DMS53 treated with DMSO at 0.1 percent for 48 hours (cell line): ENCODE measurements around the gene PTPRK.

ENCODE experiments used
- DNase-seq: peaks from one replicate; lab custom pipeline; 2025; ENCODE audit not compliant: unreplicated experiment; lab: John Stamatoyannopoulos, UW

Gene PTPRK

DNA sequence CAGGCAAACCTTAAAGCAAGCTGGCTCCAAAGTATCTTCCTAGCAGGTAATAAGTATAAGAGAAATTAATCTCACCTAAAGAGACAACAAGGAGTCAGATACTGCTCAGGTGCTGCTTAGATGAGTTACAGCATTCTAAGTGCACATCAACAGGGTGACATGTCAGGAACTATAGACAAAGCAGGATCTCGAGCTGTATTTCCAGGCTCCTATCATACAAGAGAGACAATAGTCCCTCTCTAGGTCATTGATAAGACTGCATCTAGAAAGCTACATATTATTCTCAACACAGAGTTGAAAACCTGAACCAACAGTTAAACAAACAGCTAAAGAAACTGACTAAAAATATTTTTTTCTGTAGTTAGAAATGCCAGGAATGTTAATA is 3.9 kb downstream of the PTPRK start:
- peak; percentile 22 for DNase-seq

DNA sequence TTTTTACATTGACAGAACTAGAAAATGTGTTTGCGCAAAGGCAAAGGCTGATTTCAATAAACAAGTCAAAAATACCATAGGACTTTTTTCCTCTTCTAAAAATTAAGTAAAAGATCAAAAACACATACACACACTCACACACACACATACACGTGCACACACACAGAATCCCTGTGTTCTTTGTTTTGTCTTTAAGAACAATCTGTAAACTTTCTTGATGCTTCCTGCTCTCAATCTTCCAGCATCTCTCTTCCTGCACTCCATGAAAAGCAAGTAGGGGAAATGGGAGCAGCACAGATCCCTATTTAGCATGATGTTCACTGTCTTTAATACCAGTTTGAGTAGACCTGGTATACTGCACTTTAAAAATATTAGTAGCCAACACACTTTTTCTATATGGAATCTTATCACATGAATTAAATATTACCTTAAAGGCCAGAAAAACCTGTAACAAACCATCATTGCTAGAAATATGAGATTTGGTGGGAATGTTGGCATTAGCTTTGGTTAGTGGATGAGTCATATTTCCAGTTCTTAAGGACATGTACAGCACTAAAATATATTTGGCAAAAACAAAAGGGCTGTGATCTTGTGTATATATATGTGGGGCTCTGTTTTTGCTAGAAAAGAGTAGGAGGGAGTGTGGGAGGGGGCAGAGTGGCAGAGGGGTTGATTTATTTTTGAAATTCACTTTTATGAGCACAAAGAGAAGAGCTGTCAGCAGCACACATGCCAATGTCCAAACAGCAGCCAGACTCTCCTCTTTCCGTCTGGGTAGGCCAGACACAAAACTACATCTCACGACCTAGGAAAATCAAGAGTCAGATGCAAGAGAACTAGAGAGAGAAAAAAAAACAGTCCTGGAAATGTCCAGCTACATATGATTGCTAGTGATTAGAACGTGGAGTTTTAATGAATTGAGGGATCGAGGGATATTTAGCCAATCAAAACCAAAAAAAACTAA is 4.6 kb downstream of the PTPRK start:
- DNase-seq: no peak

DNA sequence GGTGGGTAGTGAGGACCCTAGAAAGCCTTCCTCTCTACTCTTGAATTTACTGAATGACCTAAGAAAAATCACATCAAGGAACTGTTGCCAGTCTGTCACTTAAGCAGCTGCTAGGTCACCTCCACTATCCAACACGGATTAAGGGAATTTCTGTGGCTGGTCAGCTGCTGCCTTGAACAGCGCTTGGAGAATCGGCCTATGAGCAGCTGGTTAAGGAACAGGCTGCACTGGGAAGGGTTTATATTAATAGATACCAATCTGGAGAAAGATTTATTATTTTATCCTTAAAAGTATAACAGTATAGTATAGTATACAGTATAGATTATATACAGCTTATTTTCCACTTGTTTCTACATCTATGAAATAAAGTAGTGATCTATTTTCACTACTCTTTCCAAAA is 6.5 kb downstream of the PTPRK start:
- DNase-seq: no peak

DNA sequence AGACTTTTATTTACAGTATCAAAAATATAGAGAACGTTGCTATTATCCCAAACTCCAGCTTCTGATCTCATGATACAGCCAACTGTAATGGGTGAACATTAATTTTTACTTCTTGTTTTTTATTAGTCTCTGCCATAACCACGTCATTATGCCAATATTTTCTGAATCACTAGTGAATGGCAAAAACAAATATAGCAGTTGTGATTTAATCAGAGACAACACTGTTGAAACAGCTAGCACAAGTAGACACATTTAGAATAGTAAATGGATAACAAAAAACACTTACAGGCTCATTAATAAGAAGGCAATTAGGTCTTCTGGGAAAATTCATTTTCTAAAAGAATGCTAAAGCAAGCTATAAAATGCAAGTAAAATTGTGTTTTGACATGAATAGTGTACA is 8.1 kb downstream of the PTPRK start:
- no peak for DNase-seq

DNA sequence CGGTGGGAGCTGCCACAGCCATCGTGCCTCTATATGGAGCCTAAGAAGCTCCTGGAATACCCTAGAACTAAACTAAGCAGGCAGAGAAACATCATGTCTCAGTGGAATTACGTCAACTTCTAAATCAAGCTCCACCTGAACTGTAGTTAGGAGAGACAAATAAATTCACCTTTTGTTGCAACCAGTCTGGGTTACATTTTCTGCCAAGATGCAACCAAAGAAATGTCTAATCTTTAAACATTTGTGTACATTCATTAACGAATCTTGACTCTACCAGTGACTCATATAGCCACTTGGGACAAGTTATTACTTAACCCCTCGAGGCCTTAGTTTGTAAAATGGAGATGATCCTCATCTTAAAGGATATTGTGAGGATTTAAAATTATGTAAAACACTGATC is 8.9 kb downstream of the PTPRK start:
- DNase-seq: no peak

DNA sequence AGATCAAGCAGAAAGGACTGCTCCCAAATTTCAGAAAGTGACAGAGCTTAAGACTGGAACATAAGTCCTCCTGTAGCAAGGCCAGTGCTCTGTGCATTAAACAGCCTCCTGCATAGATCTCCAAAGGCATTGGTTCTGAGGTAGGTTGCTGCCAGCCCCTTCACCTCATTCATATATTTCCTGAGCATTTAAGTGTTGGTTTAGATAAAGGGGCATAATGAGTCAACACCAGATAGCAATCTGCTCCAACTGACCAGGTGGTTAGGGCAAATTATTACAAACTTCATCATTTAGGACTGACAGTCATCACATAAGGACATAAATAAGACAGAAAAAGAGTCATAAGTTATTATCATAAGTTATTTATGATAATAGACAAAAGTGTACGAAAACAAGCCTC is 10.7 kb downstream of the PTPRK start:
- no peak for DNase-seq

DNA sequence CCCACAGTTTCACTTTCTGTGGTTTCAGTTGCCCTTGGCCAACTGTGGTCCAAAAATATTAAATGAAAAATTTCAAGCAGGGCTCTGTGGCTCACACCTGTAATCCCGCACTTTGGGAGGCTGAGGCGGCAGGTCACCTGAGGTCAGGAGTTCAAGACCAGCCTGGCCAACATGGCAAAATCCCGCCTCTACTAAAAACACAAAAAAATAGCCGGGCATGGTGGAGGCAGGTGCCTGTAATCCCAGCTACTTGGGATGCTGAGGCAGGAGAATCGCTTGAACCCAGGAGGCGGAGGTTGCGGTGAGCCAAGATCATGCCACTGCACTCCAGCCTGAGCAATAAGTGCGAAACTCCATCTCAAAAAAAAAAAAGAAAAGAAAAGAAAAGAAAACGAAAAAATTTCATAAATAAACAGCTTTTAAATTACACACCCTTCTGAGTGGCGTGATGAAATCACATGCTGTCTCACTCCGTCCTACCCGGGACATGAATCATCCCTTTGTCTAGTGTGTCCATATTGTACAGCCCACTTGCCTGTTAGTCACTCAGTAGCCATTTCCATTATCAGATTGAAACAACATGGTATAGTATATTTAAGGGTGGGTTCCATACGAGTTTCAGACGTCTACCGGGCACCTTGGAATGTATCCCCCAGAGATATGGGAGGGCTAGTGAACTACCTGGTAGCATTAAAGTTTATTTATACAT is 11.7 kb downstream of the PTPRK start:
- no peak for DNase-seq

DNA sequence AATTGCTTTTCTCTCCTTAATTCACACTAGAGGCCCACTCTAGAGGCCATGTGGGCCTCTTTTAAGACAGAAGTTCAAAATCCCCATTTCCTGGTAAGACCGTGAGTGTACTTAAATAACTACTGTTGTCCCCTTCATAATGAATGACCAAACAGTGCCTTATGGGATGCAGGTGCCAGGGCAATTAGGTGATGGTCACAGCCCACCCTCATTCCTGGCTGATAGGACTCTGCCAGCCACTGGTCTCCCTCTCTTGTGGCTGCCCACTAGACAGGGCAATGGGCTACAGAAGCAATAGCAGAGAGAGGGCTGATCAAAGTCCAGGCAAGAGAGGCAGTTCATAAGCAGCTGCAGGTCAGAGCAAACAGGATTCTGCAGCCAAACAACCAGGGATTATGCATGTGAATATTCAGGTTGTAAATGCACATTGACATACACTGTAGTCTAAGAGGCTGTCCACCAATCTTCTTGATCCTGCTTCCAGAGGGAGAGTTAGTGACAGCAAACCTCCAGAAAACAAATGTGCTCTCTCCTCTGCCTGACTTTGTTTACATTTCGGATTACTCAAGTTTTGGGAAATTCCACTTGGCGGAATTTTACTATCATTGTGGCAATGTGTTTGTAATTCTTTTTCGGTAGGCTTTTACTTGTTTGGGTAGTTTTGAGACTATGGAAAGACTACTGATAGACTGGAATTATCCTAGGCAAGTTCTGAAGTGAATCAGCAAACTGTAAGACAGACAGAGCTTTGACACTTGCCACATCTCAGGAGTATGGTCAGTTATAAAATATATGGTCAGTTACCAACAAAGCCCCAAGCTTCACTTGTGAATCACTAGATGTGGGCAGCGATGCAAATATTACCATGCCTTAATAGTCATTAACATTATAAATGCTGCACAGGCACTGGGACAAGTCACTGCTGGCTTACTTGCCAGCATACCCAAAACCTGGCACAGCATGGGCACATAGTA is 12.8 kb downstream of the PTPRK start:
- DNase-seq: peak; percentile 70

DNA sequence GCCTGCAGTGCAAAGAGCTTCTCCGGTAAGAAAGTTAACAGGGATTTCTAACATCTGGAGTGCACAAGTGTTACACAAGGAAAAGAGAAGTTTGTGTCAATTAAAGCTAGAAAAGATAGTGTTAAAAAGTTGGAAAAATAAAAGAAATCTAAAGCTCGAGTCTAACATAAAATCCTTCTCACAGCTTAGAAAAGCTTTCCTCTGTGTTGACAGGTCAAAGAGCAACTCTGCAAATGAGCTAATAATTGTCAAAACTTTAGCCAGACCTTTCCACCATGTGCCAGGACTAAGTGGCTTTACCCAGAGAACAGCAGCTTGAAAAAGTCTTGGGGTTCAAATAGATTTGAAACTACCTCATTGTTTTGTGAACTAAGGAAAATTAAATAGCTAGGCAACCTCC is 14.8 kb downstream of the PTPRK start:
- DNase-seq: no peak

DNA sequence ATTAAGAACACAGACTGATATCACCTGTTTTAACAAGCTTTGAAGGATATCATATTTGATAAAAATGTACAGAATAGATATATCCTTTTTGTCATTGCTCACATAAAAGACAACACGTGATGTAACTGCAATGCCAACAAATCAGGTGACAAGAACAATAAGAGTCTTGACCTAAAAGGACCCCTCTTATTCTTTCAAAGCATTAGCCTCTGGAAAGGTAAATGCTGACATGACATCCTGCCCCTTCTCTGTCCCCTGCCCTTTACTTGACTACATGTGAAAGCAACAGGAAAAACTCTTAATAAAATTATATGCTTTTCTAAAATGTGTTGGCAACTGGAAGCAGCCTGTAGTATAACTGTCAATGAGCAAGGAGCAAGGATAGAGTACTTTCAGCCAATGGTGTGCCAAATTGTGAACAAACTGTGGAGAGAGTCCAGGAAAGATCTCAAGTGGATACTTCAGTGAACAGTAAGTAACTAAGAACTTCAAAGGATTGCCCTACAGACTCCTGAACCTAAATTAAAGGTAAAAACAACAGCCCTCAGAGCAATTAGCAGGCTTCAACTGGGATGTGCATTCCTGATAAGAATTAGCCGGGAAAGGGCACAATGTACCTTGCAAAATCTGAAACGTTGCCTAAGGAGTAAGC is 16.3 kb downstream of the PTPRK start:
- DNase-seq: no peak

DNA sequence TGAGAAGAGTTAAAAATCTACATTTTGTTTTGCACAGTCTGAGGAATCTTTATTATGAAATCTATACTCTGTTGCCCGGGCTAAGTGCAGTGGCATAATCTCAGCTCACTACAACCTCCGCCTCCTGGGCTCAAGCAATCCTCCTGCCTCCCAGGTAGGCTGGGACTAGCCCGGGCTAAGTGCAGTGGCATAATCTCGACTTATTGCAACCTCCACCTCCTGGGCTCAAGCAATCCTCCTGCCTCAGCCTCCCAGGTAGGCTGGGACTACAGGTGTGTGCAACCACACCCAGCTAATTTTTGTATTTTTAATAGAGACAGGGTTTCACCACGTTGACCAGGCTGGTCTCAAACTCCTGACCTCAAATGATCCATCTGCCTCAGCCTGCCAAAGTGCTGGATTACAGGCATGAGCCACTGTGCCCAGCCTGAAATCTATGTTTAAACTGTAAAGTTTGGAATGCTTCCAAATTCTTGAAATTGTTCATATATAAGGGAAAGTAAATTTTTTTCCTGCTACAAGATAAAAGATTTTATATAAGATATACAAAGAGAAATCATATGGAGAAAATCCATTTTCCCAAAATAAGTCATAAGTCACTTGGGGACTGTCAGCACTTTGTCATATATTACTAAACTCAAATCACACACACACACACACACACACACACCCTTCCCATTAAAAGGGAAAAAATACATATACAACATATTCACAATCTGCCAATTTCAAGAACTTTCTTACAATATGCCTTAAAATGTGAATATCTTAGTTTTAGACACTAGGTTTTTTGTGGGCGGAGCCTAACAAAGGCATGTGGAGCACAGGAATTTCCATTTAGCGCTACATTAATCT is 19.4 kb downstream of the PTPRK start:
- DNase-seq: no peak

DNA sequence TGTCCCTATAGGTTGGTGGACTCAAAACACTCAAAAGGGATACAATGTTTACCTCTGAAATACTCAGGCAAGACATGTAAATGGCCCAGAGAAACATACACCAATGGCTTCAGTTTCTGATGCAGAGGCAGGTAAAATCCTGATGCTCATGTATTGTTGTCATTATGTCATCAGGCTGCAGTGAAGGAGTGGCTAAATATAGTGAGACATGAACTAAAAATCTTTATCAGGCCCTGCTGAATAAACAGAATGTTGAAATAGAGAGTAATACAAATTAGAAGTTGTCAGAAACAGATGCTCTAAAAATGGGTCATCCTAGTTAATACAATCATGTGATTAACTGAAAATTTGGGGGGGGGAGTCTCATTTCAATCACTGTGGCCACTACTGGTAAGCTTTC is 20.4 kb downstream of the PTPRK start:
- no peak for DNase-seq

DNA sequence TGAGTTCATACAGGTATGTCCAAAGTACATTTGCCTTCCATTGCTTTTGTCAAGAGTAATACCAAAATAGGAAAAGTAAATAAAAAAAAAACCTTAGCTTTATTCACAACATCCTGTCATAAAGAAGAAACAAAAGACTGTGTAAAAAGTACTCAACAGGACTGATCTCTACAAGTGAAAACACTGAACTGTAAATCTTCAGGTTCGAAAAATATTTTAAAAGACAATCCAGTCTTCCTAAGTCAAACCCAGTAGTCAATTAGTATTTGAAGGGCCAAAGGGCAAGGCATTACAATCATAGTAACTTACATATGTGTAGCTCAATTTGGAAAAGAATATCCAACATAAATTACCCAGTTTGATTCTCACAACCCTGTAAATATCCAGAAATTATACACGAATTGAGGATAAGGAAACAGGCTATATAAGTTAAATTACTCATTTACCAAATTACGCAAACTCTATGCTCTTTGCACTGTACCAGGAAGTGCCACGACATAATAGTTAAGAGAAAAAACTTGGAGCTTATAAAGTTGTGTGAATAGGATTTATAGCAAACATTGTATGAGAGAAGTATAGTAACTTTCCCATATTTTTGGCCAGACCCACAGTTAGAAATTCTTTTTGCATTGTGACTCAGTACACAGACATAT is 21.2 kb downstream of the PTPRK start:
- peak; percentile 13 for DNase-seq

DNA sequence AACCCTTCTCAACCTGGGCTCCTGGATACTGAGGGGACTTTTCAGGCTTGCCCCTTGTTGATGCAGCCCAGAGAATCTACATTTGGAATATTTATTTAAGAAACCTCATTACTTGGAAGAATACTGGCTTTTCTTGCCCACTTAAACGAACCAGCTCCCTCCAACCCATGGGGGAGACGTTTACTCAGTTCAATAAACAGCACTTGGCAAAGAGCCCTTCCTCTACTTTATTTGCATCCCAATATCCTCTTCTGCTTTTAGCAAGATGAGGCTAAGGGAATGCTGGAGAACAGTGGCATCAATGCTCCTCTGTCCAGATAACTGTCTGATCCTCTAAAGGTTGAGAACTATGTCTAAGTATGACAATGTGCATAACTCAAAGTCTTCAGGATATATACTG is 22.2 kb downstream of the PTPRK start:
- DNase-seq: no peak

DNA sequence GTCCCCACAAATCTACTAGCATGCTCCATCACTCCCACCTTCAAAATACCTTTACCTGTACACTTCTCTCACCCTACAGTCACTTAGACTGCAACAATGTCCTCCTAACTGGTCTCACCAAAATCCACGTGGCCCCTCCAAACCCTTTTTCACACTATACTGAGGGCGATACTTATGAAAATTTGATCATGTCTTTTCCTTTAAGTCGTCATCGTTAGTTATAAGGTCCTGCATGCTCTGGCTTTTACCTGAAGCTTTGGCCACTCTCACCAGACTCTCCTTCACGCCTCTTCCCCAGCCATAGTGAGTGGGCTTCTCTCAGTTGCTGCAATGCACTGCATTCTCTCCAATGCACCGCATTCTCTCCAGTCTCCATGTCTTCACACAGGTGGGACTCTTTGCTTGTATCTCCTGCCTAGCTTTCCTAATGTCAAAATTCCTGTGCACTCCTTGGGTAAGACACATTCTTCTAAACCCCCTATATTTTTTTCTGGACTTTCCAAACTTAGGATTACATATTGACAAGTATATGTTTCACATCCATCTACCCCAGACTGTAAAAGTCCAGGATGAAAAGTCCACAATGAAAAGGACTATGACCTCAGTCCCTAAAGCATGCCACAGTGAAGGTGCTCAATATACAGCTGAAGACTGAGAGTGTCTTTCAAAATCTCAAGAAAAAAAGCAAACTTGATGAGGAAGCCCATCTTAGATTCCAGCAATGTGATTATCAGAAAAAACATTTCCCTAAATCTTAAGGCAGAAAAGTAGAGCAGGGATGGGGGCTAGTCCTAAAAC is 24.7 kb downstream of the PTPRK start:
- DNase-seq: no peak

DNA sequence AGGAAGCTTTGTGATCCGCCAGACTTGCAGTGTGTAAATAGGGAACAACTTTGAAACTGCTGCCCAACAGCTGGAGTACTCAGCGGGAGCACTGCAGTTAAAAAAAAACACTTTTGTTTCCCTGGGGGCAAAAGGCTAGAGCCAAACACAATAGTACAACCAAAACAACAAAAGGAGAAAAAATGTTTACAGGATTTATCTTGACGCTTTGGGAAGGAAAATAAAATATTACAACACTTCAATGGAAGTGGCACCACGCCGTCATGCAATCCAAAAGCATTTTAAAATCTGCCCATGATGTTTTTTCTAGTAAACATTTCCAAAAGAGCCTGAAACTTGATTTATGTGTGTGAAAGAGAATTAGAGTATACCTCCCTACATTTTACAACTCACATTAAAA is 26.0 kb downstream of the PTPRK start:
- no peak for DNase-seq

DNA sequence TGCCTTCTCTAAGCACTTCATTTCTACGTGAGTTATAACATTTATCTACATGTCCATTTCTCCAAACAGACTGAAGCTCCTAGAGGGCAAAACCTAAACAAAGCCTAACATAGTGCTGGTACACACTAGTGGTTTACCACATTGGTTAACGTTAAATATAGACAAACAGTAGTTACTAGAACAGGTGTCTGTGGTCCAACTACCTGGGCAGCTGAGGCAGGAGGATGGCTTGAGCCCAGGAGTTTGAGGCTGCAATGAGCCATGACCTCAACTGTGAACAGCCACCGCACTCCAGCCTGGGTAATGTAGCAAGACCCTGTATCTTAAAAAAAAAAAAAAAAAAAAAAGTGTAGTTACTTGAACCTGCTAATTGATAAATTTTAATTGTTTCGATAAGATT is 26.5 kb downstream of the PTPRK start:
- no peak for DNase-seq

DNA sequence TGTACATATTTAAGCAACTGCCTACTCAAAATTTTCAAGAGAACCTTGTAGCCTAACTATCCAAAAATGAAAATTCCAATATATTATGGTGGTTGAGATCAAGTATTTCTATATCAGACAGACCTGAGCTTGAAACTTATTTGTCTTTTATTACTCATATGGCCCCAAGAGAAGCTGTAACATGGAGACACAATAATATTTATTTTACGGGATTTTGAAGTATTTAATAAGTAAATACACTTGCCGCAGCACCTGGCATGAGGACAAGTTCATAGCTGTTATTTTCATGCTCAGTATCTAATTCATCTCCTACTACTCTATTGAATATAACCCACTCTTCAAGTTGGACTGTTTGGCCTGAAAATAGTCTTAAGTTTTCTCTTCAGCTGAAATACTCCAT is 28.0 kb downstream of the PTPRK start:
- DNase-seq: peak; percentile 74
